Smooth muscle cell (in vitro differentiated cells): ENCODE data around the gene TREML4. TPM values are rescaled to one million over a fixed set of nuclear protein-coding genes. Genes with fewer than 3 reads are reported as not detected.

Source experiments
- DNase-seq: peaks from one replicate; lab custom pipeline; 2025; ENCODE audit not compliant: unreplicated experiment; lab: John Stamatoyannopoulos, UW
- H2AFZ ChIP-seq: fragments of 200-600 bp; sonication (generic); 2 replicates; pipeline ENCODE4 v1.6.0; 2016; ENCODE audit warnings: antibody characterized with exemption, low read depth, mild to moderate bottlenecking
- H3F3A ChIP-seq: fragments of 200-600 bp; sonication (generic); 2 replicates; pipeline ENCODE4 v1.6.0; 2017; ENCODE audit warnings: antibody characterized with exemption, low read depth
- H3K27ac ChIP-seq: fragments of 200-600 bp; sonication (generic); 2 replicates; pipeline ENCODE4 v1.5.1; 2016; ENCODE audit warnings: low read depth, mild to moderate bottlenecking
- H3K27me3 ChIP-seq: fragments of 200-600 bp; sonication (generic); 2 replicates; pipeline ENCODE4 v1.6.1; 2016; ENCODE audit warnings: low read depth, mild to moderate bottlenecking
- H3K36me3 ChIP-seq: fragments of 200-600 bp; sonication (generic); 2 replicates; pipeline ENCODE4 v1.5.1; 2016; ENCODE audit warnings: low read depth
- H3K4me1 ChIP-seq: fragments of 200-600 bp; sonication (generic); 2 replicates; pipeline ENCODE4 v1.5.1; 2016; ENCODE audit warnings: low read depth
- H3K4me2 ChIP-seq: fragments of 200-600 bp; sonication (generic); 2 replicates; pipeline ENCODE4 v1.6.0; 2016; ENCODE audit warnings: mild to moderate bottlenecking
- H3K4me3 ChIP-seq: fragments of 200-600 bp; sonication (generic); 2 replicates; pipeline ENCODE4 v1.5.1; 2016; ENCODE audit warnings: mild to moderate bottlenecking
- H3K79me2 ChIP-seq: fragments of 200-600 bp; sonication (generic); 2 replicates; pipeline ENCODE4 v1.6.0; 2016; ENCODE audit warnings: low read depth, mild to moderate bottlenecking
- H3K9ac ChIP-seq: fragments of 200-600 bp; sonication (generic); 2 replicates; pipeline ENCODE4 v1.6.0; 2016; ENCODE audit warnings: low read depth
- H3K9me3 ChIP-seq: fragments of 200-600 bp; sonication (generic); replicated peaks from 2 replicates; pipeline ENCODE4 v1.5.1; 2016; ENCODE audit warnings: low read depth
- H4K20me1 ChIP-seq: fragments of 200-600 bp; sonication (generic); 2 replicates; pipeline ENCODE4 v1.6.0; 2016; ENCODE audit warnings: low read depth
- WGBS: methylation state at CpG from one replicate; pipeline ENCODE4 v1.1.7; 2016; ENCODE audit warnings: low lambda C conversion rate; 5-methylcytosine and 5-hydroxymethylcytosine counted together
- polyA plus RNA-seq: library from polyadenylated mRNA; unstranded; fragments of >200 nt; fragmentation: Nextera tagmentation; extraction: Ambion mirVana; gene quantifications from 2 replicates; pipeline ENCODE4 v1.2.1, GENCODE V29; 2016
- total RNA-seq: library from RNA; depleted of rRNA; stranded (reverse); fragments of >200 nt; gene quantifications from 2 replicates; pipeline ENCODE4 v1.2.3, GENCODE V29; 2014
- TF ChIP-seq, protein P1 (sequence below): fragments of 200-600 bp; sonication (generic); IDR thresholded peaks from 2 replicates; pipeline ENCODE4 v1.5.1; 2017; ENCODE audit warnings: borderline replicate concordance, mild to moderate bottlenecking, antibody characterized with exemption; ENCODE audit not compliant: insufficient read depth, poor library complexity, severe bottlenecking

Gene TREML4
- total and polyA plus RNA-seq, 2 experiments from 2014 or later = not detected

DNA sequence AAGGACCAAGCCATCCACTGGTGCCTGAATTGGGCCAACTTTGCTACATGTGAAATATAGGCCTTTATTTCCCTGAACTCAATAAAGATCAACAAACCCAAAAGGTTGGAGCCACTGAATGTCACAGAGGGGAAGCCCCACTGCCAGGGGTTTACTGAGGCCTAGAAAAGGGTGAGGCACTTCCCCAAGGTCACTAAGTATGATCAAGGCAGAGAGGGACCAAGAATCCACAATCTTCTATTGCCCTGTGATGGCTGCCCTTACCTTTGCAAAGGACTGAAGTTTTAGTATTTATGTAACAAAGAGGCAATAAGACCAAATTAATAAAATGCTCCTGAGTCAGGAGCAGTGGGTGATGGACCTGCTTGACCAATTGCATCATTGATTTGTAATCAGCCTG lies 40.3 kb downstream of the TREML4 start:
- no peak overlapping the region for H2AFZ ChIP-seq
- H3K27me3 ChIP-seq = peaks cover 8% of the 10 kb centered on the region
- H3K36me3 ChIP-seq = no peaks in the 10 kb centered on the region
- H4K20me1 ChIP-seq = no peaks in the 10 kb centered on the region
- H3K4me2 ChIP-seq = no peak overlapping the region
- H3K9me3 ChIP-seq = no peaks in the 10 kb centered on the region
- DNase-seq = no peak
- TF ChIP-seq, protein P1, sequence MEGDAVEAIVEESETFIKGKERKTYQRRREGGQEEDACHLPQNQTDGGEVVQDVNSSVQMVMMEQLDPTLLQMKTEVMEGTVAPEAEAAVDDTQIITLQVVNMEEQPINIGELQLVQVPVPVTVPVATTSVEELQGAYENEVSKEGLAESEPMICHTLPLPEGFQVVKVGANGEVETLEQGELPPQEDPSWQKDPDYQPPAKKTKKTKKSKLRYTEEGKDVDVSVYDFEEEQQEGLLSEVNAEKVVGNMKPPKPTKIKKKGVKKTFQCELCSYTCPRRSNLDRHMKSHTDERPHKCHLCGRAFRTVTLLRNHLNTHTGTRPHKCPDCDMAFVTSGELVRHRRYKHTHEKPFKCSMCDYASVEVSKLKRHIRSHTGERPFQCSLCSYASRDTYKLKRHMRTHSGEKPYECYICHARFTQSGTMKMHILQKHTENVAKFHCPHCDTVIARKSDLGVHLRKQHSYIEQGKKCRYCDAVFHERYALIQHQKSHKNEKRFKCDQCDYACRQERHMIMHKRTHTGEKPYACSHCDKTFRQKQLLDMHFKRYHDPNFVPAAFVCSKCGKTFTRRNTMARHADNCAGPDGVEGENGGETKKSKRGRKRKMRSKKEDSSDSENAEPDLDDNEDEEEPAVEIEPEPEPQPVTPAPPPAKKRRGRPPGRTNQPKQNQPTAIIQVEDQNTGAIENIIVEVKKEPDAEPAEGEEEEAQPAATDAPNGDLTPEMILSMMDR = no peak
- H3K4me1 ChIP-seq = no peaks in the 10 kb centered on the region
- H3K27ac ChIP-seq = no peak overlapping the region
- H3K79me2 ChIP-seq = no peaks in the 10 kb centered on the region
- no peak overlapping the region for H3K9ac ChIP-seq
- H3K4me3 ChIP-seq = no peak overlapping the region
- H3F3A ChIP-seq = no peaks in the 10 kb centered on the region

DNA sequence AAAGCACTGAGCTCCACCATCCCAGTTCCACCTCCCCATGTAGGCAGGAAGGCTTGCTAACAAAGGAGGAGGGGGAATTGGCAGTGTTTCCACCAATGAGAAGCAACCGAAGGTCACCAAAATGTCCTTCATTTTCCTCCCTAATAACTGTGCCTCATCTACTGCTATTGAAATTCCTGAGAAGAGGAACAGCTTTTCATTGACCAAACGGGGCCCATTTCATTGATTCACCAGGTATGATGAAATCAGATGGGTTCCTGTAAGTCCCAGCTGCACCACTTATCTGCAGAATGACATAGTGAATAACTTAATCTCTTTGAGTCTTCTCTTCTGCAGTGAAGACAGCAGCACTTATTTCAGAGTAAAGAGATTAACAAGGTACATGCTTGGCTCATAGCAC lies 41.0 kb downstream of the TREML4 start:
- no peaks in the 10 kb centered on the region for H3K9me3 ChIP-seq
- no peaks in the 10 kb centered on the region for H3K4me1 ChIP-seq
- no peak for DNase-seq
- no peaks in the 10 kb centered on the region for H3K36me3 ChIP-seq
- H3K9ac ChIP-seq = no peak overlapping the region
- H3K4me2 ChIP-seq = no peak overlapping the region
- no peaks in the 10 kb centered on the region for H3K79me2 ChIP-seq
- TF ChIP-seq, protein P1 = no peak
- no peak overlapping the region for H2AFZ ChIP-seq
- H3F3A ChIP-seq = no peaks in the 10 kb centered on the region
- WGBS = 78% methylated on average over 2 of the region's 2 CpGs
- no peak overlapping the region for H3K27ac ChIP-seq
- H4K20me1 ChIP-seq = no peaks in the 10 kb centered on the region
- H3K4me3 ChIP-seq = no peak overlapping the region
- peaks cover 10% of the 10 kb centered on the region for H3K27me3 ChIP-seq

DNA sequence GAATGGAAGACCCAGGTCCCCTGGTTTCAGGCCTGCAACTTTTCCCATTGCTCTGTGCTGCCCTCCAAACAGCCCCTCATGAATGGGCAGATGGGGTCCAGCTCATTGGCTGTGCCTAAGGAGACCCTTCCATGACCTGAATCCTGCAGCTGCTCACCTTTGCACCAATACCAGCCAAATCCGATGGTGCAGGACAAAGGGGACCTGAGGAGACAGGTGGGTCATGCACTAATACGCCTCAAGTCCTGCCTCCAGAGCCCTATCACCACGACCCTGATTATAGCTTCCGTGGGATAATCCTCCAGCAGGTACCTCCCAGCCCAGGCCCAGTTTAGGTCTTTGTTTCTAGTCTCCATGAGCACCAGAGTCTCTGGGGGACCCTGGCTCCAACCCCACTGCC lies 41.6 kb downstream of the TREML4 start:
- no peak overlapping the region for H2AFZ ChIP-seq
- H3K9ac ChIP-seq = no peak overlapping the region
- H3K4me1 ChIP-seq = no peaks in the 10 kb centered on the region
- no peaks in the 10 kb centered on the region for H3K79me2 ChIP-seq
- H4K20me1 ChIP-seq = no peaks in the 10 kb centered on the region
- no peak overlapping the region for H3K4me3 ChIP-seq
- TF ChIP-seq, protein P1 = no peak
- WGBS = 85% methylated on average over 4 of the region's 4 CpGs
- no peak for DNase-seq
- no peaks in the 10 kb centered on the region for H3F3A ChIP-seq
- no peaks in the 10 kb centered on the region for H3K9me3 ChIP-seq
- peaks cover 10% of the 10 kb centered on the region for H3K27me3 ChIP-seq
- H3K36me3 ChIP-seq = no peaks in the 10 kb centered on the region
- H3K27ac ChIP-seq = no peak overlapping the region
- no peak overlapping the region for H3K4me2 ChIP-seq

DNA sequence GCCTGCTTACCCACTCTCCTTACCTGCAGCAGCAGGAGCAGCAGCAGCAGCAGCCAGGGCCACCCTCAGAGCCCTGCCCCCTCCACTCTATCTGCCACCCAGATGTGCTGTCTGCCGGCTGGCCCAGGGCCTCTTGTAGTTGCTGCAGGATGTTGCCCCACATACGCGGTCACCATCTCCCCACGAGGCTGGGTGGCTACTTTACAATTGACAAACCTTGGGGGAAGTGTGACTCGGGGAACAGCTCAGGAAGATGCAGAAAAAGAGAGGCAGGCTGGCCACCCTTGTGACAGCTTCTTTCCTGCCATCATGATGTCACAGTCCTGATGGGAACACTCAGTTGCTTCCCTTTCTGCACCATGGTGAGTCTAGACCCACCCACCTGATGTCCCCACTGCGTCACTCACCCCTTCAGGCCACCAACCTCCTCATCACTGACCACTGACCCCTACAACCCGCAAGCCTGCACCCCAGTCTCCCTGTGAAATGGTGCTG lies 43.8 kb downstream of the TREML4 start:
- Histone ChIP-seq H3K27me3 (peaks cover 10% of the 10 kb centered on the region), H3K79me2 (no peaks in the 10 kb centered on the region), H2AFZ (no peak overlapping the region), H4K20me1 (no peaks in the 10 kb centered on the region), H3K4me2 (no peak overlapping the region), H3F3A (no peaks in the 10 kb centered on the region), H3K9ac (no peak overlapping the region), H3K27ac (no peak overlapping the region), H3K9me3 (no peaks in the 10 kb centered on the region), H3K36me3 (no peaks in the 10 kb centered on the region), H3K4me1 (no peaks in the 10 kb centered on the region), H3K4me3 (no peak overlapping the region)
- no peak for DNase-seq
- TF ChIP-seq, protein P1 = no peak
- 78% methylated on average over 7 of the region's 7 CpGs for WGBS
